Activated T-cell treated with anti-CD3 and anti-CD28 coated beads, Interleukin-2, amount 50 U/mL, for 72 hours (primary cell): ENCODE measurements around the gene IFNAR1. TPM values are rescaled to one million over a fixed set of nuclear protein-coding genes. Genes with fewer than 3 reads are reported as not detected.
"Not testable (repeated sequence)": the region's sequence is repeated elsewhere in the genome, so short reads cannot be mapped to it uniquely, and the experiment has no call there.

Experiments
- ATAC-seq, 2 donors: fragments of 150-1000 bp; cut with Tn5 transposase; replicated peaks in 1 of 2; 2 replicates each; pipeline ENCODE4 v1.10.0; 2021; ENCODE audit warnings: moderate library complexity in 2 of 2, mild to moderate bottlenecking in 1 of 2
- DNase-seq, 2 donors: peaks; one replicate each; pipeline ENCODE4 v3.0.0; 2021 to 2022; ENCODE audit warnings: mixed read lengths in 1 of 2
- H3K27ac Mint-ChIP-seq: one replicate; pipeline ENCODE4 v1.8.0; 2022; ENCODE audit warnings: mild to moderate bottlenecking, moderate library complexity, mixed read lengths
- H3K27me3 Mint-ChIP-seq: one replicate; pipeline ENCODE4 v1.8.0; 2022; ENCODE audit warnings: low read depth, mixed read lengths
- H3K36me3 Mint-ChIP-seq, 2 donors: one replicate each; pipeline ENCODE4 v1.8.0; 2022; ENCODE audit warnings: mixed read lengths in 2 of 2, mild to moderate bottlenecking in 1 of 2; ENCODE audit not compliant: insufficient read depth in 2 of 2
- H3K4me1 Mint-ChIP-seq: one replicate; pipeline ENCODE4 v1.8.0; 2022; ENCODE audit warnings: low read depth, mixed read lengths
- H3K4me3 Mint-ChIP-seq, 2 donors: one replicate each; pipeline ENCODE4 v1.8.0; 2022; ENCODE audit warnings: mild to moderate bottlenecking in 2 of 2, mixed read lengths in 2 of 2, moderate library complexity in 2 of 2
- H3K9me3 Mint-ChIP-seq, 2 donors: one replicate each; pipeline ENCODE4 v1.8.0; 2022; ENCODE audit warnings: mixed read lengths in 2 of 2
- total RNA-seq, 2 donors: library from RNA; stranded (reverse); gene quantifications; one replicate each; pipeline ENCODE4 v1.2.3, GENCODE V29; 2022

Gene IFNAR1
- total RNA-seq, 2 donors from 2014 or later: 28.2 to 29.1 TPM

- Mint-ChIP-seq H3K27ac (no peak overlapping the region), H3K4me3 (no peak overlapping the region)
- DNase-seq: no peak
These were observed 50.4 kb downstream of the IFNAR1 start for GRCh38 chr21:33375101-33375644.

GRCh38 chr21:33377221-33377920, 52.6 kb downstream of the IFNAR1 start:
- Mint-ChIP-seq H3K27ac (no peak overlapping the region), H3K4me1 (peaks cover 44% of the 10 kb centered on the region), H3K27me3 (peaks cover 12% of the 10 kb centered on the region), H3K4me3 (no peak overlapping the region), H3K9me3 (no peaks in the 10 kb centered on the region), H3K36me3 (no peaks in the 10 kb centered on the region)
- DNase-seq: no peak
- ATAC-seq: no peak

More at GRCh38 chr21:33375101-33375644, 50.4 kb downstream of the IFNAR1 start:
- Mint-ChIP-seq H3K36me3 (peaks cover 0 to 3% of the 10 kb centered on the region in 2 donors), H3K27me3 (peaks cover 12% of the 10 kb centered on the region), H3K4me1 (peaks cover 22% of the 10 kb centered on the region), H3K9me3 (no peaks in the 10 kb centered on the region)
- ATAC-seq: no peak

GRCh38 chr21:33378081-33378480, 53.3 kb downstream of the IFNAR1 start:
- ATAC-seq: no peak
- Mint-ChIP-seq H3K27ac (no peak overlapping the region), H3K4me1 (peaks cover 51% of the 10 kb centered on the region), H3K9me3 (no peaks in the 10 kb centered on the region), H3K27me3 (peaks cover 12% of the 10 kb centered on the region), H3K4me3 (no peak overlapping the region), H3K36me3 (no peaks in the 10 kb centered on the region)
- DNase-seq: no peak

GRCh38 chr21:33379934-33380333, 55.2 kb downstream of the IFNAR1 start:
- peak overlapping the region; percentile 61 to 84 for H3K4me3 Mint-ChIP-seq
- ATAC-seq, DNase-seq, H3K36me3 Mint-ChIP-seq, H3K9me3 Mint-ChIP-seq: not testable (repeated sequence)
- H3K4me1 Mint-ChIP-seq: peaks cover 69% of the 10 kb centered on the region
- peaks cover 12% of the 10 kb centered on the region for H3K27me3 Mint-ChIP-seq
- H3K27ac Mint-ChIP-seq: peak overlapping the region; percentile 77

- Mint-ChIP-seq H3K36me3 (no peaks in the 10 kb centered on the region), H3K9me3 (no peaks in the 10 kb centered on the region), H3K27ac (peak overlapping the region; percentile 77), H3K27me3 (peaks cover 13% of the 10 kb centered on the region), H3K4me1 (peaks cover 69% of the 10 kb centered on the region), H3K4me3 (peak overlapping the region; percentile 61 to 84)
- DNase-seq (peak; percentile 91 to 94), ATAC-seq (peak; percentile 81 to 83)
These were observed 55.8 kb downstream of the IFNAR1 start for GRCh38 chr21:33380483-33380998.

GRCh38 chr21:33381381-33381780, 56.6 kb downstream of the IFNAR1 start:
- not testable (repeated sequence) for H3K9me3 Mint-ChIP-seq, ATAC-seq, DNase-seq, H3K36me3 Mint-ChIP-seq
- Mint-ChIP-seq H3K4me3 (peak overlapping the region; percentile 61 to 84), H3K4me1 (peaks cover 71% of the 10 kb centered on the region), H3K27me3 (peaks cover 17% of the 10 kb centered on the region), H3K27ac (peak overlapping the region; percentile 77)

- Mint-ChIP-seq H3K4me3 (peak overlapping the region; percentile 83 to 84), H3K27ac (peak overlapping the region; percentile 32), H3K36me3 (no peaks in the 10 kb centered on the region), H3K9me3 (no peaks in the 10 kb centered on the region), H3K27me3 (peaks cover 14% of the 10 kb centered on the region), H3K4me1 (peaks cover 71% of the 10 kb centered on the region)
- DNase-seq: peak; percentile 85 to 88
- peak; percentile 78 to 81 for ATAC-seq
These were observed 58.5 kb downstream of the IFNAR1 start for GRCh38 chr21:33383056-33383888.

GRCh38 chr21:33384841-33385331, 60.1 kb downstream of the IFNAR1 start:
- peak overlapping the region; percentile 74 to 89 for H3K4me3 Mint-ChIP-seq
- H3K9me3 Mint-ChIP-seq: no peaks in the 10 kb centered on the region
- peaks cover 25% of the 10 kb centered on the region for H3K27me3 Mint-ChIP-seq
- ATAC-seq (peak; percentile 8 to 33), DNase-seq (peak in 1 of 2 donors; percentile 47)
- no peaks in the 10 kb centered on the region for H3K36me3 Mint-ChIP-seq
- H3K4me1 Mint-ChIP-seq: peaks cover 59% of the 10 kb centered on the region
- peak overlapping the region; percentile 69 for H3K27ac Mint-ChIP-seq

- H3K27ac Mint-ChIP-seq: no peak overlapping the region
- peaks cover 31% of the 10 kb centered on the region for H3K27me3 Mint-ChIP-seq
These were observed 61.5 kb downstream of the IFNAR1 start for GRCh38 chr21:33386222-33386784.

GRCh38 chr21:33387294-33387693, 62.5 kb downstream of the IFNAR1 start:
- Mint-ChIP-seq H3K4me3 (no peak overlapping the region), H3K27me3 (peaks cover 35% of the 10 kb centered on the region), H3K27ac (no peak overlapping the region), H3K9me3 (no peaks in the 10 kb centered on the region), H3K4me1 (peaks cover 35% of the 10 kb centered on the region), H3K36me3 (no peaks in the 10 kb centered on the region)
- DNase-seq (no peak), ATAC-seq (no peak)

More at GRCh38 chr21:33386222-33386784, 61.5 kb downstream of the IFNAR1 start:
- H3K4me1 Mint-ChIP-seq: peaks cover 45% of the 10 kb centered on the region
- no peaks in the 10 kb centered on the region for H3K36me3 Mint-ChIP-seq
- no peak for ATAC-seq
- no peak overlapping the region for H3K4me3 Mint-ChIP-seq
- DNase-seq: no peak
- H3K9me3 Mint-ChIP-seq: no peaks in the 10 kb centered on the region

- Mint-ChIP-seq H3K27ac (no peak overlapping the region), H3K9me3 (no peaks in the 10 kb centered on the region), H3K4me1 (peaks cover 26% of the 10 kb centered on the region), H3K36me3 (no peaks in the 10 kb centered on the region), H3K4me3 (no peak overlapping the region), H3K27me3 (peaks cover 42% of the 10 kb centered on the region)
- DNase-seq (no peak), ATAC-seq (no peak)
These were observed 63.4 kb downstream of the IFNAR1 start for GRCh38 chr21:33388188-33388587.

- H3K4me3 Mint-ChIP-seq: no peak overlapping the region
- no peak overlapping the region for H3K27ac Mint-ChIP-seq
- H3K36me3 Mint-ChIP-seq: no peaks in the 10 kb centered on the region
- DNase-seq: no peak
- peaks cover 3% of the 10 kb centered on the region for H3K4me1 Mint-ChIP-seq
- ATAC-seq: no peak
- H3K9me3 Mint-ChIP-seq: no peaks in the 10 kb centered on the region
- H3K27me3 Mint-ChIP-seq: peaks cover 36% of the 10 kb centered on the region
These were observed 65.7 kb downstream of the IFNAR1 start for GRCh38 chr21:33390479-33390878.
